Activated naive CD8-positive, alpha-beta T cell treated with anti-CD3 and anti-CD28 coated beads, Interleukin-2, amount 10 ng/mL, durations not matched to agents 7 days and 5 days (primary cell): ENCODE results near the gene PNKD. TPM values are rescaled to one million over a fixed set of nuclear protein-coding genes. Genes with fewer than 3 reads are reported as not detected.

ENCODE experiments used
- ATAC-seq: fragments of 150-1000 bp; cut with Tn5 transposase; one replicate; pipeline ENCODE4 v1.10.0; 2021; ENCODE audit warnings: low read depth, moderate library complexity
- POLR2A ChIA-PET: fragments of 350-600 bp; sonication (Branson Sonifier 250); formaldehyde crosslinking; loops from one replicate; lab custom pipeline; 2021; ENCODE audit warnings: antibody characterized with exemption; lab: Charles Lee
- DNase-seq: peaks from one replicate; pipeline ENCODE4 v3.0.0; 2021
- H3K27ac Mint-ChIP-seq: one replicate; pipeline ENCODE4 v1.8.0; 2022; ENCODE audit warnings: mild to moderate bottlenecking, mixed read lengths
- H3K27me3 Mint-ChIP-seq: one replicate; pipeline ENCODE4 v1.8.0; 2022; ENCODE audit warnings: mild to moderate bottlenecking, moderate library complexity, mixed read lengths
- H3K36me3 Mint-ChIP-seq: one replicate; pipeline ENCODE4 v1.8.0; 2021; ENCODE audit warnings: mild to moderate bottlenecking, mixed read lengths
- H3K4me1 Mint-ChIP-seq: one replicate; pipeline ENCODE4 v1.8.0; 2021; ENCODE audit warnings: mixed read lengths
- H3K4me3 Mint-ChIP-seq: one replicate; pipeline ENCODE4 v1.8.0; 2022; ENCODE audit warnings: mild to moderate bottlenecking, moderate library complexity, mixed read lengths
- H3K9me3 Mint-ChIP-seq: one replicate; pipeline ENCODE4 v1.8.0; 2021; ENCODE audit warnings: mixed read lengths
- total RNA-seq, 2 experiments: library from RNA; stranded (reverse); gene quantifications; one replicate each; pipeline ENCODE4 v1.2.3, GENCODE V29; 2021

PNKD gene
- total RNA-seq, 2 experiments from 2014 or later, result 33.9 to 36.3 TPM

- H3K9me3 Mint-ChIP-seq, result no peaks in the 10 kb centered on the region
- DNase-seq (no peak), ATAC-seq (no peak)
- H3K4me3 Mint-ChIP-seq, result no peak overlapping the region
- H3K27me3 Mint-ChIP-seq, result peaks cover 3% of the 10 kb centered on the region
- H3K27ac Mint-ChIP-seq, result no peak overlapping the region
- peaks cover 6% of the 10 kb centered on the region for H3K4me1 Mint-ChIP-seq
- no peaks in the 10 kb centered on the region for H3K36me3 Mint-ChIP-seq
- POLR2A ChIA-PET, result interaction anchor here (0.6 kb wide), 1 partner anchor 36 kb away, joined by 5 read pairs; no protein-coding TSS in a partner anchor
Observed at GRCh38 chr2:218360453-218360852, 90.1 kb downstream of the PNKD start.

- POLR2A ChIA-PET, result interaction anchor here (0.6 to 1.1 kb wide), 2 partner anchors 10 to 74 kb away, joined by 3 to 5 read pairs; no protein-coding TSS in a partner anchor
- H3K27ac Mint-ChIP-seq, result peak overlapping the region; percentile 58
Observed at GRCh38 chr2:218362606-218363005, 92.3 kb downstream of the PNKD start.

GRCh38 chr2:218363736-218364135, 93.4 kb downstream of the PNKD start:
- peaks cover 16% of the 10 kb centered on the region for H3K4me1 Mint-ChIP-seq
- no peak for DNase-seq
- no peak overlapping the region for H3K27ac Mint-ChIP-seq

More at GRCh38 chr2:218362606-218363005, 92.3 kb downstream of the PNKD start:
- Mint-ChIP-seq H3K36me3 (no peaks in the 10 kb centered on the region), H3K9me3 (no peaks in the 10 kb centered on the region), H3K4me1 (peaks cover 14% of the 10 kb centered on the region), H3K27me3 (peaks cover 3% of the 10 kb centered on the region), H3K4me3 (no peak overlapping the region)
- ATAC-seq (no peak), DNase-seq (no peak)

GRCh38 chr2:218364196-218364595, 93.9 kb downstream of the PNKD start:
- Mint-ChIP-seq H3K4me1 (peaks cover 19% of the 10 kb centered on the region), H3K9me3 (no peaks in the 10 kb centered on the region), H3K4me3 (no peak overlapping the region), H3K27me3 (peaks cover 10% of the 10 kb centered on the region), H3K36me3 (no peaks in the 10 kb centered on the region), H3K27ac (no peak overlapping the region)
- ATAC-seq, result no peak
- POLR2A ChIA-PET, result no interaction called here
- DNase-seq, result no peak

More at GRCh38 chr2:218363736-218364135, 93.4 kb downstream of the PNKD start:
- no peak for ATAC-seq
- Mint-ChIP-seq H3K9me3 (no peaks in the 10 kb centered on the region), H3K4me3 (no peak overlapping the region), H3K36me3 (no peaks in the 10 kb centered on the region), H3K27me3 (peaks cover 10% of the 10 kb centered on the region)
- POLR2A ChIA-PET, result no interaction called here

- Mint-ChIP-seq H3K27ac (peak overlapping the region; percentile 84), H3K36me3 (no peaks in the 10 kb centered on the region), H3K4me1 (peaks cover 21% of the 10 kb centered on the region), H3K4me3 (peak overlapping the region; percentile 80), H3K27me3 (peaks cover 13% of the 10 kb centered on the region), H3K9me3 (no peaks in the 10 kb centered on the region)
- POLR2A ChIA-PET, result interaction anchor here (0.5 to 1.4 kb wide), 6 partner anchors 10 to 231 kb away, joined by 3 to 12 read pairs (median 4); partner anchors contain the start of gene CATIP
- DNase-seq, result no peak
- no peak for ATAC-seq
Observed at GRCh38 chr2:218366621-218367414, 96.5 kb downstream of the PNKD start.

GRCh38 chr2:218367415-218368149, 97.3 kb downstream of the PNKD start:
- POLR2A ChIA-PET, result interaction anchor here (0.5 to 1.4 kb wide), 5 partner anchors 11 to 231 kb away, joined by 3 to 12 read pairs (median 3); partner anchors contain the start of gene CATIP
- Mint-ChIP-seq H3K36me3 (no peaks in the 10 kb centered on the region), H3K4me3 (peak overlapping the region; percentile 80), H3K27ac (peak overlapping the region; percentile 84), H3K4me1 (peaks cover 21% of the 10 kb centered on the region), H3K27me3 (peaks cover 13% of the 10 kb centered on the region), H3K9me3 (no peaks in the 10 kb centered on the region)
- peak; percentile 96 for ATAC-seq
- DNase-seq, result peak; percentile 82

- DNase-seq (no peak), ATAC-seq (no peak)
- Mint-ChIP-seq H3K4me1 (peaks cover 18% of the 10 kb centered on the region), H3K9me3 (no peaks in the 10 kb centered on the region), H3K27ac (peak overlapping the region; percentile 84), H3K4me3 (peak overlapping the region; percentile 80), H3K36me3 (no peaks in the 10 kb centered on the region), H3K27me3 (peaks cover 10% of the 10 kb centered on the region)
- POLR2A ChIA-PET, result interaction anchor here (1.0 to 1.4 kb wide), 4 partner anchors 11 to 140 kb away, joined by 3 to 12 read pairs (median 4); partner anchors contain the start of gene CATIP
Observed at GRCh38 chr2:218368150-218368528, 97.8 kb downstream of the PNKD start.

- POLR2A ChIA-PET, result no interaction called here
- peak overlapping the region; percentile 6 for H3K27ac Mint-ChIP-seq
- DNase-seq (no peak), ATAC-seq (no peak)
- H3K27me3 Mint-ChIP-seq, result peaks cover 10% of the 10 kb centered on the region
- H3K4me1 Mint-ChIP-seq, result peaks cover 18% of the 10 kb centered on the region
- no peaks in the 10 kb centered on the region for H3K36me3 Mint-ChIP-seq
- no peaks in the 10 kb centered on the region for H3K9me3 Mint-ChIP-seq
- no peak overlapping the region for H3K4me3 Mint-ChIP-seq
Observed at GRCh38 chr2:218368621-218369153, 98.4 kb downstream of the PNKD start.

GRCh38 chr2:218369330-218369729, 99.0 kb downstream of the PNKD start:
- no peaks in the 10 kb centered on the region for H3K36me3 Mint-ChIP-seq
- peaks cover 10% of the 10 kb centered on the region for H3K27me3 Mint-ChIP-seq
- POLR2A ChIA-PET, result no interaction called here
- no peak for ATAC-seq
- no peak overlapping the region for H3K27ac Mint-ChIP-seq
- no peak for DNase-seq
- H3K4me3 Mint-ChIP-seq, result no peak overlapping the region
- H3K4me1 Mint-ChIP-seq, result peaks cover 18% of the 10 kb centered on the region
- H3K9me3 Mint-ChIP-seq, result no peaks in the 10 kb centered on the region

GRCh38 chr2:218370410-218371063, 100.2 kb downstream of the PNKD start:
- no peak for DNase-seq
- ATAC-seq, result no peak
- POLR2A ChIA-PET, result no interaction called here
- no peaks in the 10 kb centered on the region for H3K36me3 Mint-ChIP-seq
- H3K4me1 Mint-ChIP-seq, result peaks cover 16% of the 10 kb centered on the region
- H3K27me3 Mint-ChIP-seq, result peaks cover 10% of the 10 kb centered on the region
- no peak overlapping the region for H3K4me3 Mint-ChIP-seq
- no peaks in the 10 kb centered on the region for H3K9me3 Mint-ChIP-seq
- H3K27ac Mint-ChIP-seq, result no peak overlapping the region

GRCh38 chr2:218371983-218372350, 101.6 kb downstream of the PNKD start:
- ATAC-seq (no peak), DNase-seq (no peak)
- H3K27me3 Mint-ChIP-seq, result peaks cover 10% of the 10 kb centered on the region
- POLR2A ChIA-PET, result no interaction called here
- H3K27ac Mint-ChIP-seq, result no peak overlapping the region
- H3K9me3 Mint-ChIP-seq, result no peaks in the 10 kb centered on the region
- peaks cover 8% of the 10 kb centered on the region for H3K4me1 Mint-ChIP-seq
- H3K4me3 Mint-ChIP-seq, result no peak overlapping the region
- no peaks in the 10 kb centered on the region for H3K36me3 Mint-ChIP-seq

- H3K36me3 Mint-ChIP-seq, result no peaks in the 10 kb centered on the region
- POLR2A ChIA-PET, result no interaction called here
- ATAC-seq (no peak), DNase-seq (no peak)
- no peaks in the 10 kb centered on the region for H3K4me1 Mint-ChIP-seq
- peaks cover 6% of the 10 kb centered on the region for H3K27me3 Mint-ChIP-seq
- H3K9me3 Mint-ChIP-seq, result no peaks in the 10 kb centered on the region
- no peak overlapping the region for H3K27ac Mint-ChIP-seq
- H3K4me3 Mint-ChIP-seq, result no peak overlapping the region
Observed at GRCh38 chr2:218374795-218375194, 104.5 kb downstream of the PNKD start.

GRCh38 chr2:218375212-218375611, 104.9 kb downstream of the PNKD start:
- Mint-ChIP-seq H3K4me1 (no peaks in the 10 kb centered on the region), H3K27me3 (peaks cover 6% of the 10 kb centered on the region), H3K27ac (no peak overlapping the region), H3K4me3 (no peak overlapping the region), H3K9me3 (no peaks in the 10 kb centered on the region), H3K36me3 (no peaks in the 10 kb centered on the region)
- POLR2A ChIA-PET, result no interaction called here
- ATAC-seq (no peak), DNase-seq (no peak)
